GM18519 (cell line): Measurements from ENCODE around the gene ARL2.
"Not testable (repeated sequence)": the region's sequence is repeated elsewhere in the genome, so short reads cannot be mapped to it uniquely, and the experiment has no call there.

ENCODE experiments used
- ATAC-seq: cut with Tn5 transposase; IDR thresholded peaks from one replicate; pipeline ENCODE4 v1.9.1; 2021; ENCODE audit warnings: mild to moderate bottlenecking, moderate library complexity; ENCODE audit not compliant: unreplicated experiment, low FRiP score

Gene ARL2

DNA sequence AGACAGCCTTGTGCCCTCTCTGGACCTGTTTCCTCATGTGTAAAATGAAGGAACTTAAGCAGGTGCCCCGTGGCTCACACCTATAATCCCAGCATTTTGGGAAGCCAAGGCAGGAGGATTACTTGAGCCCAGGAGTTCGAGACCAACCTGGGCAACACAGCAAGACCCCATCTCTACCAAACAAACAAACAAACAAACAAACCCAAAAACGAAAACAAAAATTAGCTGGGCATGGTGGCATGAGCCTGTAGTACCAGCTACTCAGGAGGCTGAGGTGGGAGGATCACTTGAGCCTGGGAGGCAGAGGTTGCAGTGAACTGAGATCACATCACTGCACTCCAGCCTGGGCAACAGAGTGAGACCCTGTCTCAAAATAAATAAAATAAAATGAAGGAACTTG is 10.0 kb upstream of the ARL2 start:
- not testable (repeated sequence) for ATAC-seq

DNA sequence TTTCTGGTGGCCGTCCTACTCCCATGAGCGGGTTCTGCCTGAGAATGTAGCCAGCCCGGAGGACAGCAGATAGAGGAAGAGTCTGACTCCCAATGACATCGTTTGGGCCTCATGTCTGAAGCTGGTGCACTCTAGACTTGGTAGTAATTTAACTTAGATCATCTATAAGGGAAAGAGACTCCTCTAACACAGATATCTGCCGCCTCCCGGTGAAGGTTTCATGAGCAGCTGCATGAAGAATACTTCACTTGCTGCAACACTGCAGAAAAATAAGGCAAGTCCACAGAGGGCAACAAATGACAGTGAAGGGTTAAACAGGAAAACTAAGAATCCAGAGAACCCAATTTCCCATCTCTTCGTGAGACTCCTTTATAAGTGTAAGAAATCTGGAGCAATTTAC is 5.9 kb upstream of the ARL2 start:
- ATAC-seq: no peak

DNA sequence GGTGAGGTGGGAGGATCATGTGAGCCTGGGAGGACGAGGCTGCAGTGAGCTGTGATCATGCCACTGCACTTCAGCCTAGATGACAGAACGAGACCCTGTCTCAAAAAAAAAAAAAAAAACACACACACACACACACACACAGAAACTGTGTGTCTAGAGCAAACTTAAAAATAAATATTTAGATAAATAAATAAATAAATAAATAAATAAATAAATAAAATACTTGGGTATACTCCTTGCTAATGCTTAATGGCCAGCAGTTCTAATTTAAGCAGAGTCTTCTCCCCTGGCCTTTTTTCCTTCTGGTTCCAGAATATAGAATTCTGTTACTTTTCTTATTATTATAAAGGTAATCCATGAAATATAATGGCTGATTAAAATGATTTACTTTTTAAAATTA is 5.1 kb upstream of the ARL2 start:
- ATAC-seq: no peak

DNA sequence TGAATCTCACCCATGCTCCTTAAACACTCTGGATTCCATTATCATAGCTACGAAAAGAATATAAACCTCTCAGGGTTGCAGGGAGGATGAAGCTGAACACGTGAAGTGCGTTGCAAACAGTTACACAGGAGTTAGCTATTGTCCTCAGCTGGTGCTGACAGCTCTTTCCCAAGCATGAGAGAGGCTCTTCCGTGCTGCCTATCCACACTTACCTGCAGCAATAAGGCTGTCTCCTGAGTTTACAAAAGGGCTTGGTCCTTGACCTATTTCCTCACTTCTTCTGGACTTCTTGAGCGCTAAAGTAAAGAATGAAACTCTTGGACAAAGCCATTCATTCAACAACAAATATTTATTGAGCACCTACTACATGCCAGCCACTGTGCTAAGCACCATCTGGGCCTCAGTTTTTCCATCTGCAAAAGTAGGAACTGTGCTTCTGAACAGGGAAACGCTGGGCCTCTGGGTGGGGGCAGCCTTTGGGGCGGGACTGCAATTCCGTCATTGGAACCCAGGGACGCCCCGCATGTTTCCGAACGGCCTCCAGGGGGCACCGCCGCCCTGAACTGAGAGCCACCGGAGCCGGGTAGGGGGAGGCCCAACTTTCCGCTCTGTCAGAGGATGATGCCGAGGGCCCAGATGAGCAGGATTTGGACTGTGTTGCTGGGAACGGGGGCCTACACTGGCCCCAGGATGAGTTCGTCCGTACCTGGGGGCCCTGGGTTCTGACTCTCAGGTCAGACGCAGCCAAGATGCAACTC is 651 bp upstream of the ARL2 start:
- ATAC-seq: peak; percentile 32

DNA sequence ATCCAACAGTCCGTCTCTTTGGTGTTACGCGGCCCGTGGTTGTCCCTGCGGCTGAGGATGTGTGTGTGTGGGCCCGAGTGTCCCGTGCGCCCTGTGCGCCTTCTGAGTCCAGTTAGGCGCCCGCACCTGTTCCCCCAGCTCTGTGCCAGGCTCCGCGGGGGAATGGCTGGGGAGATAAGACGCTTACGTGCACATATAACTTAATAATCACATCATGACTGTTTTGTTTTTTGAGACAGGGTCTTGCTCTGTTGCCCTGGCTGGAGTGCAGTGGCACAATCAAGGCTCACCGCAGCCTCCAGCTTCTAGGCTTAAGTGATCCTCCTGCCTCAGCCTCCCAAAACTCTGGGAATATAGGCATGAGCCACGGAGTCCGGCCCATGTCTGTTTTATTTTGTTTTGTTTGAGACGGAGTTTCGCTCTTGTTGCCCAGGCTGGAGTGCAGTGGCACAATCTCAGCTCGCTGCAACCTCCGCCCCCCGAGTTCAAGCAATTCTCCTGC is 817 bp downstream of the ARL2 start:
- no peak for ATAC-seq

DNA sequence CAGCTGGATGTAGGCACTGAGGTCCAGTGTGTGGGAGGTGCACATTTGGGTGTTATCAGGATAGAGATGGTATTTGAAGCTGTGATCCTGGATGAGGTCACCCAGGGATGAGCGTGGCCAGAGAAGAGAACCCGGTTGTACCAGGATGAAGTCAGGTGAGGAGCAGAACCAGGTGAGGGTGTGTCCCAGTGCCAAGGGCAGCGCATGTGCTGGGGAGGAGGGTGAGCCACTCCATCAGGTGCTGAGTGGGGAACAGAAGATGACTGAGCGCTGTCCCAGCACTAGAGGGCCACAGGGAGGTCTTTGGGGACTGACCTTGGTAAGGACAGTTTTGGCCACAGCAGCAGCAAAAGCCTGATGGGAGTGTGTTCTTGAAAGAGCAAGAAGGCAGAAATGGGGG is 2.7 kb downstream of the ARL2 start:
- no peak for ATAC-seq

DNA sequence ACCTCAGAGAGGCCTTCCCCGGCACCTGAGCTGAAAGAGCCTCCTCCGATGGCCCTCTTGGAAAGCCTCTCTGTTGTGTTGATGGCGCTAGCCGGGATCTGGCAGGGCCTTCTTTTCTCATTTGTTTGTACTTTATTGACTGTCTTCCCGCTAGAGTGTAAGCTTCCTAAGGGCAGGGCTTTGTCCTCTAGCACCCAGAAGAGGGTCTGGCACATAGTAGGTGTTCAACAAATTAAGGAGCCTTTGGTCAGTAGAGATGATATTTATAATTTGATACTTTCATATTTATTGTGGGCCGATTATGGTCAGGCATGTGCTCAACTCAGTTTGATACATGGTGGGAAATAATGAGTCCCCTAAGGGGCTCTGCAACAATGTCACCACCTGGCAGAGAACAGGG is 4.0 kb downstream of the ARL2 start:
- no peak for ATAC-seq

DNA sequence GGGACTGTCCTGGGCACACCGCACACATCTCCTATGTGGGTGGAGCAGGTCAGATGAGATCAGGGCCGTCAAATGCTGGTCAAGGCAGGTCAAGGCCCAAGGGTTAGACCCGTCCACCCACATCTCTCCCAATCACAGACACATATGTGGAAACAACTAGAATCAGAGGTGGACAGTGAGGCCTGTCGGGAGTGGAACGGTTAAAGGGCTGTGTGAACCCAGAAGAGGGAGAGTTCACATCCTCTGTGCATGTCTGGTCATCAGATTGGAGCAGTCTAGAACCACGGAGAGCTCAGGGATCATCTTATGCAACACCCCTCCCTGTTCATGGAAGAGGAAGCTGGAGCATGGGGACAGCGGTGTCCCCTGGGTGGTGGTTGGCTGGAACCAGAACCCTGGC is 5.9 kb downstream of the ARL2 start:
- ATAC-seq: no peak

DNA sequence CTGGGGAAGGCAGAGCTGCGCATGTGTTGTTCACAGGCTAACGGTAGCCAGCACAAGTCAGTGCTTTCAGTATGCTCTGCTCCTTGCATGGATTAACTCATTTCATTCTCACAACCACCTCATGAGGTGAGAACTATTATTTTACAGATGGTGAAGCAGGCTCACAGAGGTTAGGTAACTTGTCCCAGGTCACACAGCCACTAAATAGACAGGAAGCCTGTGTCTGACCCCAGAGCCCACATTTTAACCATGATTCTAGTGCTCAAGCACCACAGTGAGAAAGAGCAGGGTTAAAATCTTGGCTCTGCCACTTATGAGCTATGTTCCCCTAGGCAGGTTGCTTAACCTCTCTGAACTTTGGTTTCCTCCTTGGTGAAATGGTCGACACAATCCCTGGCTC is 7.0 kb downstream of the ARL2 start:
- ATAC-seq: no peak

DNA sequence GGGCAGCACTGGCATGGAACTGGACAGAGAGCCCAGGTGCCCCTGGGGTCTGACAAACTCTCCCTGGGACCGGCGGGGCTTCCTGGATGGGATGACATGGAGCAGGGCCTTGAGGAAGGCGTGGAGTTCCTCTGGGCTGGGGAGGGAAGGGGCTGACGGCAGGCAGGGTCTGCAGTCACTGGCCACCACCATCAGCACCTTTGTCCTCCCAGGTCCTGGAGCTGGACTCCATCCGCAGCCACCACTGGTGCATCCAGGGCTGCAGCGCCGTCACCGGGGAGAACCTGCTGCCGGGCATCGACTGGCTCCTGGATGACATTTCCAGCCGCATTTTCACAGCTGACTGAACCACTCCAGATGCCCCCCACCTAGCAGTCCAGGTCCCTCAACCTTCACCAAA is 7.5 kb downstream of the ARL2 start:
- no peak for ATAC-seq

DNA sequence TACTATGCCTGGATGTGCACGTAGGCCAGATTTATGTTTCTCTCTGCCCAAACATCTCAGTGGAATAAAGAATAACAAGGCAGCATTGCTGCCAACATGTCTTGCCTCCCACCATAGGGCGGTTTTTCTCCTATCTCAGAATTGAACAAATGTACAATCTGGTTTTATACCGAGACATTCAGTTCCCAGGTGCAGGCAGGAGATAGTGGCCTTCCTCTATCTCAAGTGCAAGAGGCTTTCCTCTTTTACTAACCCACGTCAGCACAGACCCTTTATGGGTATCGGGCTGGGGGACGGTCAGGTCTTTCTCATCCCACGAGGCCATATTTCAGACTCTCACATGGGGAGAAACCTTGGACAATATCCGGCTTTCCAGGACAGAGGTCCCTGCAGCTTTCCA is 9.5 kb downstream of the ARL2 start:
- ATAC-seq: not testable (repeated sequence)

DNA sequence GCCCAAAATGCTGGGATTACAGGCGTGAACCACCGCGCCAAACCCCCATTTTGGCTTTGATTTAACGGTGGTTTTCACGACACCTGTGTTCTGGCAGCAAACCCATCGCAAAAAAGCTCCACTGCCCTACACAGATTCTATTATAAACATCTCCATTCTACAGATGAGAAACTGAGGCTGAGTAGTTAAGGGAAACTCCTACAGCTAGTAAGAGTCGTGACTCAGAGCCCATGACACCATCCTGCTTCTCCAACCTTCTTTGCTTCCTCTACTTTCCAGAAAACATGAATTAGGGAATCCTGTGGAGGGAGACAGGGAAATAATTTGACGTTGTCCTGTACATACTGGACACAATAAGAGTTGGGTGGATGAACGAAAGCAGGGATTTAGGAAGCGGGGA is 12.8 kb downstream of the ARL2 start:
- ATAC-seq: no peak

DNA sequence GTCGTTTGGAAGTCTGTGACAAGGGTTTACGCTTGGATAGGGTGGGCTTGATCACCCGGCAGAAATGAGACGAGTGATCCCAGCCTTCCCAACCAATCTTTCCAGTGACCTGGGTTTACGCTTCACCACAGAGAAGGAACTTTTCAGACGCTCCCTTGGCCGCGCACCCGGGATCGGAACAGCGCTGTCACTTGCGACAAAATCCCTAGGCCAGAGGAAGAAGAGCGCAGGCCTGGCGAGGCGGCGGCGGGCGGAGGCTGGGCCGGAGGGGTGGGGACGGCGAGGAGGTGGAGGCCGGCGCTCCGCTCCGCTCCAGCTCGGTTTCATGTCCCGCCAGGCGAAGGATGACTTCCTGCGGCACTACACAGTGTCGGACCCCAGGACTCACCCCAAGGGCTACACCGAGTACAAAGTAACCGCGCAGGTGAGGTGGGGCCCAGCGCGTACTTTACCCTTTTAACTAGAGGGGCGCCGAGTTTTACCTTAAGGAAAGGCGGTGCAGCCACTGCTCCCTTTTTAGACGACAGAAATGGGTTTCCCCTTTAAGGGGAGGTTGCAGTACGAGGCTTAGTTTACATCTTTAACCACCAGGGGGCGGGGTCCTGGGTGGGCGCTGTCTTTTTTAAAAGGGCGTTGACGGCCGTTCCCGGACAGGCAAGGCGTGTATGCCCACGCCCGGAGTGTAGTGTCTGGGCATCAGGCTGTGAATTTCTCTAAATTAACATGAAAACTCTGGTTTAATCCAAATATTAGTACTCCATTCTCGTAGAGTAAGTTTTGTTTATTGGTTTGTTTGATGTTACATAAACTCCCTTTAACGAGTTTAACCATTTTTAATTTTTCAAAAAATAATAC is 13.5 kb downstream of the ARL2 start, which contains the start of gene SNX15:
TSS of gene SNX15 (plus strand) at position 227 of the 855 bp plus-strand sequence. CDS start at position 326, 99 bp downstream.
- peak; percentile 48 for ATAC-seq

DNA sequence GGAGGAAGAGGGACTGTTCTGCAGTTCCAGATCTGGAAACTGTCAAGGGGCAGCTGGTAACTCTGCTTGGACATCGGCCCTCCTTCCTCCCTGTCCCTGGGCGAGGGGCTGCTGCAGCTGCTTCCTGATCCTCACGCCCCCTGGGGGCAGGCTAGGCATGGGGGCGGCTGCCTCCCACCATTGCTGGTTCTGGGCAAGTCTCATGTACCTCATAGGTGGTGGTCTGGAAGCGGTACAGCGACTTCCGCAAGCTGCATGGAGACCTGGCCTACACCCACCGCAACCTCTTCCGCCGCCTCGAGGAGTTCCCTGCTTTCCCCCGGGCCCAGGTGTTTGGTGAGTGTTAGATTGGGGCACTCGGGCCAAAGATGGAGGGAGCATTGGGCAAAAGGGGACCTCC is 18.3 kb downstream of the ARL2 start:
- no peak for ATAC-seq

DNA sequence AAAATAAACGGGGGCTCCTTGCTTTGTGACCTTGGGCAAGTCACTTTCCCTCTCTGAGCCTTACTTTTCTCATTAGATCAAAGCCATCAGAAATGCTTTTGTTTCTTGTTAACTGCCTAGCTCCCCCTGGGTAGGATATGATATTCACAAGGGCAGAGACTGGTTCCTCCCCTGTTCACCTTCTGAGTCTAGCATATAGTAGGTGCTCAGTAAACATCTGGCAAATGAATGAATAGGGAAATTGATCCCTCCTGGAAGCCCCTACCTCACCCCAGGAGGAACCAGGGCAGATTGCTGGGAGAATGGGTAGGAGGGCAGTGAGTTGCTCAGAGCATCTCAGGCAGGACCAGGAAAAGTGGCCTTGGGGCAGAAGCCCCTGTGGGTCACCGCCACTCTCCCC is 20.5 kb downstream of the ARL2 start:
- ATAC-seq: no peak

DNA sequence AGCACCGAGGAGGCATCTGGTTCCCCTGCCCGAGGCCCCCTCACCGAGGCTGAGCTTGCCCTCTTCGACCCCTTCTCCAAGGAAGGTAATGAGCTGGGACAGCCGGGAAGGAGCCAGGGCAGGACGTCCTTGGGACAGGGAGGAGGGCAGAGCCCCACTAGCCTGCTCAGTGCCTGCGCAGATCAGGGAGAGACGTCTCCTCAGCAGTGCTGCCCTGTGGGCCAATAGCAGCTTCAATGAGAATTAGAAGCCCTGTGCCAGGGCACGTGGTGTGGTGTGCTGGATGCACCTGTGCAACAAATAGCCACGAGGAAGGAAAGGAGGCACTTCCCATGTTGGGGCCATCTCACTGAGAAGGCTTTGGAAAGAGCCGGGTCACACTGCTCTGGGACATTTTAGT is 21.6 kb downstream of the ARL2 start:
- ATAC-seq: no peak

DNA sequence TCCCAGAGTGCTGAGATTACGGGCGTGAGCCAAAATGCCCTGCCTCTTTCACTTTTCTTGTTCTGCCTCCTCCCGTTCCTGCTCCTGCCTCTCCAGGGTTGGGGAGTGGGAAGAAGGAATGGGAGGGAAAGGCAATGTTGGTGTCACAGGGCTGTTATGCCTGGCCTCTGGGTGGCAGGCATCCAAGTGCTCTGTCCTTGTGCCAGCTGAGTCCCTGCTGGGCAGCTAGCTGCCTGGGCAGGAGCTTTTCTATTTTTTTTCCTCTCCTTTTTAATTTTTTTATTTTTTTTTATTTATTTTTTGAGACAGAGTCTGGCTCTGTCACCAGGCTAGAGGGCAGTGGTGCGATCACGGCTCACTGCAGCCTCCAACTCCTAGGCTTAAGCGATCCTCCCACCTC is 23.0 kb downstream of the ARL2 start:
- ATAC-seq: no peak

DNA sequence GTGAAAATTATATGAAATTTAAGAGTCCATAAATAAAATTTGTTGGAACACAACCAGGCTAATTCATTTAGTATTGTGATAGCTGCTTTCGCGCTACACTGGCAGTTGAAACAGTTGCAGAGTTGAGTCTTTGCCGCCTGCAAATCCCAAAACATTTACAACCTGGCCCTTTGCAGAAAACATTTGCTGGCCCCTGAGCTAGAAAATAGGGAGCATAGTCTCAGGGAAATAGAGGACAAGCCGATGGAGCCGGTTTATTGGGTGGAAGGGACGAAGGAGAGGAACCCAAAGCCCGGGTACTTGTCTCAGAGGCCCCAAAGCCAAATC is 26.5 kb downstream of the ARL2 start:
- no peak for ATAC-seq

DNA sequence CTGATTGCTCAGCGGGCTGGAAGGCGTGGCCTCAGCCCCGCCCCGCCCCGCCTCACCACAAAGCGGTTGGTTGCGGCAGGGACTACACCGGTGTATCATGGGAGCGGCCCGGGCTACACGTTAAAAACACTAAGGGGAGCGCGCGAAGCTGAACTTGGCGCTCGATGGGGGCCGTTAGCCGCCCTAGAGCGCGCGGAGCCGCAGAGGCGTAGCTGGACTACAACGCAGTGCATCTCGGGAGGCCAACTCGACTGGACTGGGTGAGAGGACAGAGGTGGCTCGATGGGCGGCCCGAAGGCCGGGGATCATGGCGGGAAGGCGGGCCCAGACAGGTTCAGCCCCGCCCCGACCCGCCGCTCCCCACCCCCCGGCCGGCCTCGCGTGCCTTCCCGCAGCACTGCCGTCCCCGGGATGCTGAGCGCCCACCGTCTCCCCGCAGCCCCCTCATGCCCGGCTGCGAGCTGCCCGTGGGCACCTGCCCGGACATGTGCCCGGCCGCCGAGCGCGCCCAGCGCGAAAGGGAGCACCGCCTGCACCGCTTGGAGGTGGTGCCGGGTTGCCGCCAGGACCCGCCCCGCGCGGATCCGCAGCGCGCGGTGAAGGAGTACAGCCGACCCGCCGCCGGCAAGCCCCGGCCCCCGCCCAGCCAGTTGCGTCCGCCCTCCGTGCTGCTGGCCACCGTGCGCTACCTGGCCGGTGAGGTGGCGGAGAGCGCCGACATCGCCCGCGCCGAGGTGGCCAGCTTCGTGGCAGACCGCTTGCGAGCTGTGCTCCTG is 27.1 kb downstream of the ARL2 start, which contains the start of gene SAC3D1:
TSS of gene SAC3D1 (plus strand) at position 364 of the 776 bp plus-strand sequence. CDS start at position 447, 83 bp downstream.
- ATAC-seq: peak; percentile 87

DNA sequence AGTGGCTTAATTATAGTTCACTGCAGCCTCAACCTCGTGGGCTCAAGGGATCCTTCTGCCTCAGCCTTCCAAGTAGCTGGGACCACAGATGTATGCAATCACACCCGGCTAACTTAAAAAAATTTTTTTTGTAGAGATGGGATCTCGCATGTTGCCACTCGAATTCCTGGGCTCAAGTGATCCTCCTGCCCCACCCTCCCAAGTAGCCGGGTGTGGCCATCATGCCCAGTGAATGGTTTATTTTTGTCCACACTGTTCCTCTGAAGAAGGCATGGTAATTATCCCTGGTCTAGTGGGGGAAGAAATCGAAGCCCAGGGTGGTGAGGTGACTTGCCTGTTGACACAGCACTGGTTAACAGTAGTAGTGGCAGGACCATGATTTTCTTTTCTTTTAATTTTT is 28.9 kb downstream of the ARL2 start:
- no peak for ATAC-seq
